Left renal cortex interstitium (tissue), 4 donors: ENCODE data around the gene FILIP1L. TPM values are rescaled to one million over a fixed set of nuclear protein-coding genes. Genes with fewer than 3 reads are reported as not detected.

Experiments used
- DNase-seq, 4 donors: peaks; one replicate each; pipeline ENCODE4 v3.0.0-alpha.2; 2013; ENCODE audit warnings: low read depth in 4 of 4, low spot score in 2 of 4, missing footprints in 1 of 4
- polyA plus RNA-seq, 4 donors: library from polyadenylated mRNA; unstranded; fragments of 120-200 nt; gene quantifications; one replicate each; pipeline ENCODE4 v1.2.1, GENCODE V29; 2013; ENCODE audit not compliant: insufficient read length in 4 of 4

Gene FILIP1L
- polyA plus RNA-seq, 4 donors: 15.3 to 21.7 (median 17.5) TPM

GRCh38 chr3:100019719-100020118 lies 94.6 kb downstream of the FILIP1L start:
- no peak for DNase-seq

- DNase-seq: no peak
Observed at GRCh38 chr3:100018806-100019205, 95.5 kb downstream of the FILIP1L start.

- DNase-seq: no peak
Observed at GRCh38 chr3:100010087-100010417, 104.2 kb downstream of the FILIP1L start.

- DNase-seq: no peak
Observed at GRCh38 chr3:100009276-100010086, 104.8 kb downstream of the FILIP1L start.

GRCh38 chr3:100008081-100008698 lies 106.1 kb downstream of the FILIP1L start:
- DNase-seq: no peak

- no peak for DNase-seq
Observed at GRCh38 chr3:100007313-100007712, 107.0 kb downstream of the FILIP1L start.

GRCh38 chr3:100006570-100007271 lies 107.6 kb downstream of the FILIP1L start:
- DNase-seq: no peak

GRCh38 chr3:100005665-100006393 lies 108.5 kb downstream of the FILIP1L start:
- DNase-seq: no peak

- DNase-seq: no peak
Observed at GRCh38 chr3:100004931-100005330, 109.4 kb downstream of the FILIP1L start.

GRCh38 chr3:100003609-100004503 lies 110.4 kb downstream of the FILIP1L start:
- DNase-seq: no peak

- DNase-seq: no peak
Observed at GRCh38 chr3:100002599-100003350, 111.5 kb downstream of the FILIP1L start.

- DNase-seq: no peak
Observed at GRCh38 chr3:100001526-100002270, 112.6 kb downstream of the FILIP1L start.

- DNase-seq: no peak
Observed at GRCh38 chr3:100001083-100001482, 113.2 kb downstream of the FILIP1L start.

GRCh38 chr3:99999536-99999935 lies 114.8 kb downstream of the FILIP1L start:
- DNase-seq: no peak

GRCh38 chr3:99997293-99997692 lies 117.0 kb downstream of the FILIP1L start:
- no peak for DNase-seq

GRCh38 chr3:99990179-99990578 lies 124.1 kb downstream of the FILIP1L start:
- DNase-seq: no peak

GRCh38 chr3:99984668-99985067 lies 129.6 kb downstream of the FILIP1L start:
- no peak for DNase-seq

- DNase-seq: no peak
Observed at GRCh38 chr3:99984139-99984538, 130.2 kb downstream of the FILIP1L start.

- DNase-seq: no peak
Observed at GRCh38 chr3:99982650-99983049, 131.7 kb downstream of the FILIP1L start.
